ENCODE measurements around the gene ERLEC1.
"Not testable (repeated sequence)": the region's sequence is repeated elsewhere in the genome, so short reads cannot be mapped to it uniquely, and the experiment has no call there.

ERLEC1 gene

DNA sequence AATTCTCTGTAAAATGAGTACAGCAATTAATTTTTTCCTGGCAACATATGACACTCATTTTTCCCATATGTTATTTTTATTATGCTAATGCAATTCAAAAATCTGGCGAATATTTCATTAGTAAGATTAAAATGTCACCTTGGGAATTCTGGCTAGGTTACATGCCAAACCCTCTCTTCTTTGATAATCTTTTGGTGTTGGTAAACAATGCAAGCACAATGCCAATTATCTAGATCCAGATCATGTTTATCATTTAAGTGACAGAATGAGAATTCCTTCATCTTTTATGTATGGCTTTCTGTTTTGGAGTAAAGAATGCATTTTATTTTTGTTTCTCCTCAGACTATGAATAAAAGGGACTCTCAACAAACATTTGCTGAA is 39.2 kb downstream of the ERLEC1 start:
- DNase-seq (ENCODE audit: low spot score), result no peak
- TF ChIP-seq, protein P1, sequence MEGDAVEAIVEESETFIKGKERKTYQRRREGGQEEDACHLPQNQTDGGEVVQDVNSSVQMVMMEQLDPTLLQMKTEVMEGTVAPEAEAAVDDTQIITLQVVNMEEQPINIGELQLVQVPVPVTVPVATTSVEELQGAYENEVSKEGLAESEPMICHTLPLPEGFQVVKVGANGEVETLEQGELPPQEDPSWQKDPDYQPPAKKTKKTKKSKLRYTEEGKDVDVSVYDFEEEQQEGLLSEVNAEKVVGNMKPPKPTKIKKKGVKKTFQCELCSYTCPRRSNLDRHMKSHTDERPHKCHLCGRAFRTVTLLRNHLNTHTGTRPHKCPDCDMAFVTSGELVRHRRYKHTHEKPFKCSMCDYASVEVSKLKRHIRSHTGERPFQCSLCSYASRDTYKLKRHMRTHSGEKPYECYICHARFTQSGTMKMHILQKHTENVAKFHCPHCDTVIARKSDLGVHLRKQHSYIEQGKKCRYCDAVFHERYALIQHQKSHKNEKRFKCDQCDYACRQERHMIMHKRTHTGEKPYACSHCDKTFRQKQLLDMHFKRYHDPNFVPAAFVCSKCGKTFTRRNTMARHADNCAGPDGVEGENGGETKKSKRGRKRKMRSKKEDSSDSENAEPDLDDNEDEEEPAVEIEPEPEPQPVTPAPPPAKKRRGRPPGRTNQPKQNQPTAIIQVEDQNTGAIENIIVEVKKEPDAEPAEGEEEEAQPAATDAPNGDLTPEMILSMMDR (IDR thresholded peaks at IDR 0.05; ENCODE audit: extremely low read depth, insufficient read depth, missing control alignments), result no peak
- in situ Hi-C loops (cut with MboI; ENCODE audit: low pct_unique_long_range_greater_than_20kb, low sequenced_read_pairs, unreplicated experiment), result no loop called here

- no peak for DNase-seq (ENCODE audit: low spot score)
- TF ChIP-seq, protein P1 (IDR thresholded peaks at IDR 0.05; ENCODE audit: extremely low read depth, insufficient read depth, missing control alignments), result no peak
- in situ Hi-C loops (cut with MboI; ENCODE audit: low pct_unique_long_range_greater_than_20kb, low sequenced_read_pairs, unreplicated experiment), result no loop called here
Observed at GRCh38 chr2:53826587-53827397, 39.9 kb downstream of the ERLEC1 start.

GRCh38 chr2:53827398-53828175 is 40.7 kb downstream of the ERLEC1 start:
- in situ Hi-C loops (cut with MboI; ENCODE audit: low pct_unique_long_range_greater_than_20kb, low sequenced_read_pairs, unreplicated experiment), result no loop called here
- TF ChIP-seq, protein P1 (IDR thresholded peaks at IDR 0.05; ENCODE audit: extremely low read depth, insufficient read depth, missing control alignments), result no peak
- DNase-seq (ENCODE audit: low spot score), result no peak

DNA sequence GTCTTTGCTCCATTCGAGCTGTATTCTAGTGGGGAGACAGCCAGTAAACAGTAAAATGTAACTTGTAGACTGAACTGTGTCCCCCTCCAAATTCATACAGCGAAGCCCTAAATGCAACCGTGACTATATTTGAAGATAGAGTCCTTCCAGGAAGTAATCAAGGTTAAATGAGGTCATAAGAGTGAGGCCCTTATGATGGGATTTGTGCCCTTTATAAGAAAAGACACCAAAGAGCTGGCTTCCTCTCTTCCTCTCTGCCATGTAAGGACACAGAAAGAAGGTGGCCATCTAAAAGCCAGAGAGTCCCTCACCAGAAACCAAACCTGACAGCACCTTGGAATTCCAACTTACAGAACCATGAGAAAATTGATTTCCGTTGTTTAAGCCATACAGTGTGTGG is 41.5 kb downstream of the ERLEC1 start:
- TF ChIP-seq, protein P1 (IDR thresholded peaks at IDR 0.05; ENCODE audit: extremely low read depth, insufficient read depth, missing control alignments), result no peak
- in situ Hi-C loops (cut with MboI; ENCODE audit: low pct_unique_long_range_greater_than_20kb, low sequenced_read_pairs, unreplicated experiment), result no loop called here
- DNase-seq (ENCODE audit: low spot score), result no peak

GRCh38 chr2:53829273-53829979 is 42.6 kb downstream of the ERLEC1 start:
- TF ChIP-seq, protein P1 (IDR thresholded peaks at IDR 0.05; ENCODE audit: extremely low read depth, insufficient read depth, missing control alignments), result no peak
- no peak for DNase-seq (ENCODE audit: low spot score)
- in situ Hi-C loops (cut with MboI; ENCODE audit: low pct_unique_long_range_greater_than_20kb, low sequenced_read_pairs, unreplicated experiment), result no loop called here

GRCh38 chr2:53829980-53830290 is 43.1 kb downstream of the ERLEC1 start:
- in situ Hi-C loops (cut with MboI; ENCODE audit: low pct_unique_long_range_greater_than_20kb, low sequenced_read_pairs, unreplicated experiment), result not testable (repeated sequence)

More at GRCh38 chr2:53829980-53830290, 43.1 kb downstream of the ERLEC1 start:
- DNase-seq (ENCODE audit: low spot score), result not testable (repeated sequence)

All from GM13977 (cell line).